Glomerular endothelial cell (primary cell): Measurements from ENCODE around the gene CLMP. TPM values are rescaled to one million over a fixed set of nuclear protein-coding genes. Genes with fewer than 3 reads are reported as not detected.
"Not testable (repeated sequence)": the region's sequence is repeated elsewhere in the genome, so short reads cannot be mapped to it uniquely, and the experiment has no call there.

Experiments used
- DNase-seq: peaks from one replicate; pipeline ENCODE4 v3.0.0-alpha.2; 2011; ENCODE audit warnings: low read depth, low spot score; ENCODE audit errors: extremely low read depth
- total RNA-seq: library from RNA; depleted of rRNA; stranded (reverse); fragments of >200 nt; gene quantifications from 2 replicates; pipeline ENCODE4 v1.2.3, GENCODE V29; 2015

Gene CLMP
- total RNA-seq, 1 donor from 2014 or later, result 1.5 TPM

GRCh38 chr11:123144707-123145106 lies 50.3 kb downstream of the CLMP start:
- no peak for DNase-seq

DNA sequence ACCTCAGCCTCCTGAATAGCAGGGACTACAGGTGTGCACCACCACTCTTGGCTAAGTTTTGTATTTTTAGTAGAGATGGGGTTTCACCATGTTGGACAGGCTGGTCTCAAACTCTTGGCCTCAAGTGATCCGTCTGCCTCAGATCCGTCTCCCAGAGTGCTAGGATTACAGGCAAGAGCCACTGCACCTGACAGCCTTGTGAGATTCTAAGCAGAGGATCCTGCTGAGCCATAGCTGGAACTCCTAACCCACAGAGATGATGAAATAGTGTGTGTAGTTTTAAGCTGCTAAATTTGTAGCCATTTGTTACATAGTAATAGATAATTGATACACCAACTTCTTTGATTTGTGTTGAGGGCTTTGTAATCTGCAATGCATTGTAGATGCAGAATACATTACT lies 51.1 kb downstream of the CLMP start:
- DNase-seq, result no peak

DNA sequence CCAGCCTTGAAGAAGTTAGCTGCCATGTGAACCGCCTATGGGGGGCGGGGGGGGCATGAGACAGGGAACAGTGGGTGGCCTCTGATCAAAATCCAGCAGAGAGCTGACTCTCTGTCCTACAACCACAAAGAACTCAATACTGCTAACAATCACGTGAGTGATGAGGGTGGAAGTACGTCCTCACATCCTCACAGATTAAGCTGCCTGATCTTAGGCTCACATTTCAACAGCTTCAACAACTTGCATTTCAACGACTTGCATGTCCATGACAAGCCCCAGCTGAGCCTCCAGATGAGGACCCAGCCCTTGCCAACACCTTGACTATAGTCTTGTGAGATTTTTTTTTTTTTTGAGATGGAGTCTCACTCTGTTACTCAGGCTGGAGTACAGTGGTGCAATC lies 51.6 kb downstream of the CLMP start:
- no peak for DNase-seq

DNA sequence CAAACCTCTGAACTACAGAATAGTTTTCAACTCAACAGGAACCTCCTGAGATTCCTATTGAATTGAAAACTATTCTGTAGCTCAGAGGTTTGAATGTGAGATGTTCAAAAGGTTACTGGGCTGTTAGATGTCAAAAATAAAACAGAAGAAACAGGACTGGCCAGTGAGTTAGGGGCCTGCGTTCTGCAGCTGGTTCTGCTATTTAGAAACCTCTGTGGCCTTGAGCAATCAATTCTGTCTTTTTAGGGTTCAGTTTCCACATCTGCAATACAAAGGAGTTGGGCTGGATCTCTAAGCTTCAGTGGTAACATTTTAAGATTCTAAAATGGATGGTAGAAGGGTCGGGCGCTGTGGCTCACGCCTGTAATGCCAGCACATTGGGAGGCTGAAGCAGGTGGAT lies 55.8 kb downstream of the CLMP start:
- no peak for DNase-seq

DNA sequence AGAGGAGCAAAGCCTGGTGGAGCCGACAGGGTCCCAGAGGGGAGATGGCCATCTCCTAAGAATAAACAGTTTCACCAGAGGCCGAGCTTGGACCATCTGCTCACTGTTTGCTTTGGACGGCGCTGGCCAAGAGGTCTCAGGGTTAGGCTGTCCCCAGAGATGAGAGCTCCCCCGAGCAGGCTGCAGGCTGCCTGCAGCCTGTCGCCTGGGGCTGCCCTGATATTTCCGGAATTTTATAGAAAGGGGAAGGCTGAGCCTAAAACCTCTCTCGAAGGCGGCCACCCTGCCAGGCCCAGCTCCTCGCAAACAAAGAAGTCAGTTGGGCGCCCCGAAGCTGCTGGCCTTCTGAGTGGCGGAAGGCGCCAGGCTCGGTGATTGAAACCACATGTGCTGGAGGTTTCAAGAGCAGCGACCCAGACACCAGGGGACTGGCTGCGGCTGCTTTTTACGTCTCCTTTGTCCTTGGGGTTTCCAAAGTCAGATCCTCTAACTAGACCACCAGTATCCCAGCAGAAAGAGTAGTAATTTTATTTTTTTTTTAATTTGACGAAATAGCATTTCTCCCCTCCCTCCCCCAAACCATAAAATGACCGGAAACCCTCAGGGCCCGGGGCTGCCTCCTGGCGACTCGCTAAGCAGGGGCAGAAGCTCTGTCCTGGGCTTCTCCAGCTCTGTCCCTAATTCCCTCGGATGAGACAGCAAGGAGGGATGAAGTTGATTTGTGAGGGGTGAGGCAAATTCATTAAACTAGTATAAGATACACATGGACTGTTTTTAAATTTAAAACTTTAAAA lies 57.4 kb downstream of the CLMP start:
- DNase-seq, result no peak

- DNase-seq, result no peak
Observed at GRCh38 chr11:123135863-123136446, 59.1 kb downstream of the CLMP start.

- DNase-seq, result no peak
Observed at GRCh38 chr11:123132881-123133280, 62.2 kb downstream of the CLMP start.

DNA sequence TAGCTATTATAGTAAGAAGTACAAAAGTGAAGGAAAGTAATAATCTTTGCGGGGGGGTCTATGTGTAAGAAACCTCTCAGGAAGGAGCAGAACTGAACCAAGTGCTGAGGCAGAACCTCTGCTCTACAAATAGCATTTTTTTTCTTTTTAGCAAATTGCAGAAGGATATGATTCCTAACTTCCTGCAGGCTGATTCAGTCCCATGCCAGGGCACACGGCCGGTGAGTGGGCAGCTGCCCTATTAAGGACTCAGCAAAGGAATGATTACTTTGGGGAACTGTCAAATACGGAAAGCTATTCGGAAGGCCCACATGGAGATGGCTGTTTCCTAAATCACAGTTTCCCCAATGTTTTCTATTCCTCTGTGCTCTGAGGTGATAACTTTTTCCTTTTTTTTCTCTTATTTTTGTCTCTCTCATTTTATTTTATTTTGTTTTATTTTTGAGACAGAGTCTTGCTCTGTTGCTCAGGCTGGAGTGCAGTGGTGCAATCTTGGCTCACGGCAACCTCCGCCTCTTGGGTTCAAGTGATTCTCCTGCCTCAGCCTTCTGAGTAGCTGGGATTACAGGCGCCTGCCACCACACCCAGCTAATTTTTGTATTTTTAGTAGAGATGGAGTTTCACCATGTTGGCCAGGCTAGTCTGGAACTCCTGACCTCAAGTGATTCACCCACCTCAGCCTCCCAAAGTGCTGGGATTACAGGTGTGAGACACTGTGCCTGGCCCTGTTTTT lies 62.8 kb downstream of the CLMP start:
- DNase-seq, result not testable (repeated sequence)

DNA sequence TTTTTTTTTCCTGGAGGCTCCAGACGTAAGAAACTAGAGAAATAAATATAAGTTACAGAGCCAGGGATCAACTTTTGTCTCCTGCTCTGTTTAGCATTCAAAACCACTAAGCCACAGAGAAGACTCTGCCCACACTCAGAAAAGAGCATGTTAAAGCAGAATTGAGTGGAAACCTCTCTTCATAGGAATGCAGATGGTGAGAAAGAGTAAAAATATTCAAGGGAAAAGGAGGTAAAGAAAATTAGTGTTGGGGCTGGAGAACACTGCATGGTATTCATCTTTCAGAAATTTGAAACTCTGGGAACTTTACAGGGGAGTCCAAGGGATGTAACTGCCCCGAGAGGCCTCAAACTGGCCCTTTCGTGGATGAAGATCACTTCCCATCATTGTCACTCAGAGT lies 65.1 kb downstream of the CLMP start:
- DNase-seq, result no peak

DNA sequence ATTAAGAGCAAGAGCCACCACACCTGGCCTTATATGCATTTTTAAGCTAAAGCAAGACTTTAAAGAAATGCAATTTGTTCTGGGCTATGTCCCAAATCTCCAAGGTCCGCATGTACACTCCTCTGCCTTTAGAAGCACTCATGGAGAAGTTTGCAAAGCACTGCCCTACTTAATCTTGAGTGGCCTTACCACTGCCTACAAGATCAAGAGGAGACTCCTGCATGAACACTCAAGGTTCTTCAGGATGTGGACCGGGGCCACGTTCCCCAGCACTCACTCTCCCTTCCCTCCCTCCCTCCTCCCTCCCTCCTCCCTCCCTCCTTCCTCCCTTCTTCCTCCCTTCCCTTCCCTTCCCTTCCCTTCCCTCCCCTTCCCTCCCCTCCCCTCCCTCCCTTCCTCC lies 69.9 kb downstream of the CLMP start:
- no peak for DNase-seq

- no peak for DNase-seq
Observed at GRCh38 chr11:123122852-123123251, 72.2 kb downstream of the CLMP start.

- DNase-seq, result no peak
Observed at GRCh38 chr11:123122341-123122740, 72.7 kb downstream of the CLMP start.

DNA sequence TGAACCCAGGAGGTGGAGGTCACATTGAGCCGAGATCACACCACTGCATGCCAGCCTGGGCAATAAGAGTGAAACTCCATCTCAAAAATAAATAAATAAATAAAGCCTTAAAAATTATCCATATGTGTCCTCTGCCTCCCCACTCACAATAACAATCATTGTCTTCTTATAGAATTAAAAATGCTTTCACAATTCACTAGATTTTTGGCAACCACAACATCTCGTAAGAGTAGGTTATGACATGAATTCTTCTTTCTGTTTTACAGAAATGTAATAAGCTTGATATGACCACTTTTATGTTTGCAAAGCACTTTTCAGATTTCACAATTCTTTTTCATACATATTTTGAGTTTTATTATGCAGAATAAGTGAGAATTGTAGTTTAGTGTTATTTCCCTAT lies 78.6 kb downstream of the CLMP start:
- no peak for DNase-seq

GRCh38 chr11:123111465-123111864 lies 83.6 kb downstream of the CLMP start:
- DNase-seq, result no peak

- no peak for DNase-seq
Observed at GRCh38 chr11:123110397-123110796, 84.7 kb downstream of the CLMP start.

DNA sequence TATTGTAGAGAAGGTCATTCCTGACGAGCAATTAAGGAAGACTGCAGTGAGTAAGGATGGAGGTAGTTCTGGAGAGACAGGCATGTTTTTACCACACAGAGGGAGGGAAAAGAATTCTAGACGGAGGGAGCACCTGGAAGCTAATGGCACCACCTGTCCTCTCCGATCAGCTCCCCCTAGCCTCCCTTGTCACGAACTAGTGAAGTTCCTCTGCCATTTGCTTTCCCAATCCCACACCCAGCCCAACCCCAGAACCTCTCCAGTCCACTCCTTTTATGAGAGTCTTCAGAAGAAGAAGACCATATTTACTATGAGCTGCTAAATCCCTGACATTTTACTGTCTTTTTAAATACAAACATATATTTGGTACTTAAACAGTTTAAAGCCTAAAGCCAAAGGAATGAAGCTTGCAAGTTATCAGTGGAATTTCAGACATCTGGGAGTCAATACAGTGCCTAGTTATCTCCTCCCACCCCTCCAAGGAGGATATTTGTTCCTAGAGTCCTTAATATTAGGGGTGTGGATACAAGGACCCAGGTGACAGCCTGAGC lies 87.0 kb downstream of the CLMP start:
- DNase-seq, result no peak

- DNase-seq, result no peak
Observed at GRCh38 chr11:123104697-123105096, 90.4 kb downstream of the CLMP start.

DNA sequence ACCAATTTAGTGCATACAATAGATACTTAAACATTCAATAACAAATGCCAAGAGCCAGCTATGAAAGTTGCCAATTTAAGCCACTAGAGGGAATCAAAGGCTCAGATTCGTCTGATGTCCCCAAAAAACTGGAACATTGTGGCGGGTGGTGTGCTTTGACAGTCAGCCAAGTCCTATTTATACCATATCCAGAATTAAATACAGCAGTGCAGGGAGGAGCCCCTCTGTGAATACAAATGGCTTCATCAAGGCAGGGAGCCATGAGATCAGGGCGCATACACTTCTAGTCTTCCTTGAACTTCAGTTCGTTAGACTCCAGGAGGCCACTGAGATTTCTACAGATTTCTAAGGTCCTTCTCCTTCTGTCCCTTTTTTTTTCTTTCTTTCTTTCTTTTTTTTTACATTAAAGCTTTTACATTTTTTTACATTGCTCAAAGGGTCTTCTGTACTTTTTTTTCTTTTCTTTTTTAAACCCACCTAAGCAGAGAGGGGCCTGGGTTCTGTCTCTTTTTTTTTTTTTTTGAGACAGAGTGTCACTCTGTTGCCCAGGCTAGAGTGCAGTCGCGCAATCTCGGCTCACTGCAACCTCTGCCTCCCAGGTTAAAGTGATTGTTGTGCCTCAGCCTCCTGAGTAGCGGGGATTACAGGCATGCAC lies 91.6 kb downstream of the CLMP start:
- no peak for DNase-seq

DNA sequence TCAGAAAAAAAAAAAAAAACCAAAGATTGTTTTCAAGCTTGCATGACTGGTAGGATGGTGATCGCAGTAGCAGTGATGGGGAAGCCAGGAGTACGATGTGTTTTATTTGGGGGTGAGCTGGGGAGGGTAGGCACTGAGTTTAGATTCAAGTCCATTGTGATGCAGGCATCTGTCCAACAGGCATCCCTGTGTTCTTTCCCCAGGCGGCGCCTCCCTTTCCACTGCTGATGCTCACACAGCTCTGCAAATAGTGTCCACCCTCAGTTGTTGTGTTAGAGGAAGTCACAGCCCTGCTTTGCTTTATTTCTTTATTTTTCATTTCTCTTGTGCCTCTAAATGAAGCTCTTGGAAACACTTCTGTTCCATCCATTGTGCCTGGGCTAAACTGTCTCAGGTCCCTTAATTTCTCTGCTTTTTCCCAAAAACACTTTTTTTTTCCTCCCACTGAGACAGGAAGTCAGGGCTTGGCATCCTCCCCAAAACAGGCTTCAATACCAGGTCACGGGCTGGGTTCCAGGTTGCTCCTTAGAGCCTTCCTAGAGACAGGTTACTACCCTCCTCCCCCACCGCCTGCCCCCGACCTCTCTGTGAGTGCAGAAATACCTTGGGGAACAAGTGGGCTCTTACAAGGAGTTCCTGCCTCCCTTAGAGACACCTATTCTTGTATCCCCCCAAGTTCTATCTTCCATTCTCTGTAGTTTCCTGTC lies 94.5 kb downstream of the CLMP start:
- no peak for DNase-seq

DNA sequence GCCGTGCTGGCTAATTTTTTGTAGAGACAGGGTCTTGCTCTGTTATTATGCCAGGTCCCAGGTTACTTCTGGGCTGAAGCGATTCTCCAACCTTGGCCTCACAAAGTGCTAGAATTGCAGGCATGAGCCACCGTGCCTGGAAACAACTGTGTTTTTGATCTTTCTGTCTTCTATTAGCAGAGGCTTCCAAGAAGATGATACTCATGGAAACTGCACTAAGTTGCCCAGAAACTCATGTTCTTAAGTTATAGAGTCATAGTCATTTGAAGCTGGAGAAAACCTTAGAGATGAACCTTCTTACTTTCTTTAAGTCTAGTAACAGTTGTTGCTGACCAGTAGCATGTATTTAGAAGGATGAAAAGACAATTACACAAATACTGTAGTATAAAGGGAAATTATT lies 96.1 kb downstream of the CLMP start:
- DNase-seq, result no peak

DNA sequence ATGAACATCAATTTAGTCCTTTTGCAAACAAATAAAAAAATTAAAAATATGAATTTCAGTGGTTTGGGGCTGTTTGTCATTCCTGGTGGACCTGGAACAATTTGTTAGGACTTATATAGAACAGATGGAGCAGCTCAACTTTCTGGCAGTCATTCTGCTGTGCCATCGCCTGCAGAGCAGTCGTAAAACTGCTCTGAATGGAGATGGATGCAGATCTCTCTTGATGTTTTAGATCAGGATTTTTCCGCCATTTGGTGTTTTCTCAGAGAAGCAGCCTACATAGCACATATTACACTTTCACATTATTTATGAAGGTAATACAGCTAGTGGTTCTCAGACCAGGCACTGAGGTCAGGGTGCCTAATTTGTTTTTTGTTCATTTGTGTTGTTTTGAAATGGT lies 101.3 kb downstream of the CLMP start:
- no peak for DNase-seq
